CD1c-positive myeloid dendritic cell (primary cell): ENCODE results near the gene SLC39A10.

Source experiments
- DNase-seq: peaks from one replicate; pipeline ENCODE4 v3.0.0-alpha.2; 2016; ENCODE audit errors: extremely low spot score

The SLC39A10 gene, protein sequence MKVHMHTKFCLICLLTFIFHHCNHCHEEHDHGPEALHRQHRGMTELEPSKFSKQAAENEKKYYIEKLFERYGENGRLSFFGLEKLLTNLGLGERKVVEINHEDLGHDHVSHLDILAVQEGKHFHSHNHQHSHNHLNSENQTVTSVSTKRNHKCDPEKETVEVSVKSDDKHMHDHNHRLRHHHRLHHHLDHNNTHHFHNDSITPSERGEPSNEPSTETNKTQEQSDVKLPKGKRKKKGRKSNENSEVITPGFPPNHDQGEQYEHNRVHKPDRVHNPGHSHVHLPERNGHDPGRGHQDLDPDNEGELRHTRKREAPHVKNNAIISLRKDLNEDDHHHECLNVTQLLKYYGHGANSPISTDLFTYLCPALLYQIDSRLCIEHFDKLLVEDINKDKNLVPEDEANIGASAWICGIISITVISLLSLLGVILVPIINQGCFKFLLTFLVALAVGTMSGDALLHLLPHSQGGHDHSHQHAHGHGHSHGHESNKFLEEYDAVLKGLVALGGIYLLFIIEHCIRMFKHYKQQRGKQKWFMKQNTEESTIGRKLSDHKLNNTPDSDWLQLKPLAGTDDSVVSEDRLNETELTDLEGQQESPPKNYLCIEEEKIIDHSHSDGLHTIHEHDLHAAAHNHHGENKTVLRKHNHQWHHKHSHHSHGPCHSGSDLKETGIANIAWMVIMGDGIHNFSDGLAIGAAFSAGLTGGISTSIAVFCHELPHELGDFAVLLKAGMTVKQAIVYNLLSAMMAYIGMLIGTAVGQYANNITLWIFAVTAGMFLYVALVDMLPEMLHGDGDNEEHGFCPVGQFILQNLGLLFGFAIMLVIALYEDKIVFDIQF

DNA sequence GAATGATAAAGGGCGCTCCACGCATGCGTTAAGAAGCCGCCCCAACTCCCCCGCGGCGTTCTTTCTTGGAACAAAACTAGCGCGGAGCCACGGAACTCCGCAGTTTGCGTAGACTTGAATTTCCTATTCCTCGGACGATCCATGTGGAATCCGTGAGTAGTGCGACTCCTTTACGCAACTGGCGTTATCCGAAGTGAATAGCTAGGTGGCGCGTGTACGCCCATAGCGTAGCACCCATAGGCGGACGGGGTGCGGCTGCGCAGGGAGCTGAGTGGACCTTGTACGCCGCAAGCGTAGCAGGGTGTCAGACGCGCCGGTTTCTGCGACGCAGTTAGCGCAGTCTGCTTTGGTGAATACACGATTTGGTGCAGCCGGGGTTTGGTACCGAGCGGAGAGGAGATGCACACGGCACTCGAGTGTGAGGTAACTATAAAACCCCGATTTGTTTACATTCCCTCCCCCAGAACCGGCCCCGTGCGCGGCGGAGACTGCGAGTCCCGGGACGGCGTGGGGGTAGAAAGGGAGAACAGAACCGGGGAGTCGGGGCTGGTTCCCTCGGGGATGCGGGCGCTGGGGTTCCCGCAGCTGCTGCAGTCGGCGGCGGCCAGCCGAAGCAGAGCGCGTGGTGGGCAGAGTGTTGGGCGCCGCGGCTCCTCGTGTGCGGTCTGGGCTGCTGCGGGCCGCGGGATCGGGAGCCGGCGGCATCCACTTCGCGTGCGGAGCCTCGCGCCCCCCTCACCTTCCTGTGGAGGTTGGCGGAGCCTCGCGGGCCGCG, at the start of gene SLC39A10:
Gene SLC39A10, plus strand, starts transcription at position 368 of the 775 bp plus-strand sequence. CDS start 22,817 bp downstream, outside the sequence.
- peak; percentile 99 for DNase-seq

DNA sequence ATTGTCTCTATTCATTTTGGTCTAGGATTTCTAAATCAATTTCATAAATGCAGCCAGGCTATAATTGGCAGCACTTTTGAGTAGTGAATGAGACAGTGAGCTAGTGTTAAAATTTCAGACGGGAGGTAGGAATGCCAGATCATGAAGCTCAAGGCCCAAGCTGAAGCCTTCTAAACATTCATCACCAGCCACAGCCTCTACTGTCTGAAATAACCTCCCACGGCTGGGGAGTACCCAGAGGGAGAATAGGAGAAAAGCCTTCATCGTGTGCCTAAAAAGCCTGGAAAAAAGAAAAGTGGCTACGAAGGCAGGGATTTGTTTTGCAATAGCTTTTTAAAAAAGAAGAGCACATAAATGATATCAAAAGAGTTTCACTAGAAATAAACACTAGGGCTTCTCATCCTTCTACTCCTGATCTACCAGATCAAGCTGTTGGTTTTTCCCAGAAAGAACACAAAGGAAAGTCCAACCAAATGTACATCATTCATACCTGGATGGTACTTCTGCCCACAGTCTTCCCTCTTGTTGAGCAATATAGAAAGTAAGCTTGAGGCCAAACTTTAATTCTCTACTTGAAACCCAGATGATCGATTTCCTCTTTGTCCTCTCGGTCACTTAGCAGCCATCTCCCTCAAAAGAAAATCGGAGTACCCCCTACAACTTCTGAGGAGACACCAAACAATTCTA, 48.1 kb upstream of the SLC39A10 start:
- DNase-seq = no peak

DNA sequence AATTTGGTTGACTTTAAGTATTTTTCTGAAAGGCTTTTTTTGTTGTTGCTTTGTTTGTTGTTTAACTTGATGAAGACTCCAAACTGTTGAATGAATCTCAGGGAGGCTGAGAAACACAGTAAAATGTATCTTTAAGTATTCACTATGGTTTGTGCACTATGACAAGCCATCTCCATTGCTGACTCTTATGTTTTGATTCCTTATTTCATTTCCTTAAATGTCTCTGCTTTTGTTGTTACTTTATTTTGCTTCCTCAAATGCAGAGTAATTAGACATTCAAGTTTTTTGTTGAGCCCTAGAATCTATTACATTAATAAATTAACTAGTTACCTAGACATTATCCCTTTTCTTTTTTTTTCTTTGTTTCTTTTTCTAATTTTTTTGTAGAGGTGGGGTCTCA, 46.3 kb upstream of the SLC39A10 start:
- DNase-seq = peak; percentile 82

DNA sequence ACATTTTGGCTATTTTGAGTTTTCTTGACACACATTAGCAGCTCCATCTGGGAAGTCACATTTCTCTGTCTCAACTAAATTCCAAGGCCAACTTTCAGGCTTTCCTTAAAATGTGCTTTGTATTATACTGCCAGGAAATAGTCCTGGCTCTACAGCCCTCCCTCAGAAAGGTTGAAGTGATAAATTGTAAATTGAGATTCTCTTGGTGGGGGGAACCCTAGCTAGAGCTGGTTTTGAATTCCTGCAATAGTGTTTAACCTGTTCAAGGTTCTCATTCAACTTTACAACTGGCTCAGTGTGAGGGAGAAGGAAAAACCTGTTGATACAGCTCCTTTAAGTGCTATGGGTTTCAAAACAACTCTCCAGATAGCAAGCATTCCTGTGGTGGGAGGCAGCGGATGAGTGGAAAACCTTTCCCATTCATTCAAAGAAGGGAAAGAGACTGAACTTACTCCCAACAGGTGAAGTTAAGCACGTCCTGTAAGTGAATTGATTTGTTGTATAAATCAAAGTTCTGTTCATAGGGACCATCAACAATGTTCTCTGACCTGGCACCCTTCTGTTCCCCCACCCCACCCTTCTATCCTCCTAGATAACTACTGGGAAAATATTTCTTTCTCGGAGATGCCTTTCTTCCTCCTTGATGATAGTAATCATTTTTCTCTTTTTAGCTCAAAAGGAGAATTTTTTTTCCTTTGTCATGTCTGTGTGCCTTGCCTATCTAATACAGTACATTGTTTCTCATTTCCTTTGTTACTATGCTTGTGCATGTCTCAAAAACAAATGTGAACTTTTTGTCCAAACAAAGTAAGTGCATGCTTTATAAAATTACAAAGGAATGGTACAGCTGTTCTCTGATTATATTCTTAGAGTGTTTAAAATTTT, 44.2 kb upstream of the SLC39A10 start:
- no peak for DNase-seq

DNA sequence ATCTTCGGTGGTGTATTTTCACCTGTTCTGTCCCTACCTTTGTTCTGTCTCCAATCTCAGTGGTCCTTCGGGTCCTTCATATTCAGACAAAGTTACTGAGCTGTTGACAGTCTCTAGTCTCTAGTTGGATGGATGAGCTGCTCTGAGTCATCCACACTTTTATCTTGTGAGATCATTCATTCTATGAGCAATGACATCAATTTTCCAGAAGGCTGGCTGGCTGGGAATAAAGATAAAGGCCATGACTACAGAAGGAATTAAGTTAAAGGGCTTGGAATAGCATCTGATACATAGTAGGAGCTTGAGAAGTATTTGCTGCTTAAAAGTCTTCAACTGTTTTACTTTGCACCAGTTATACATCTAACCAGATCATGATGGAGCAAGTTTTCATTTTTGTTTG, 43.1 kb upstream of the SLC39A10 start:
- DNase-seq = no peak

DNA sequence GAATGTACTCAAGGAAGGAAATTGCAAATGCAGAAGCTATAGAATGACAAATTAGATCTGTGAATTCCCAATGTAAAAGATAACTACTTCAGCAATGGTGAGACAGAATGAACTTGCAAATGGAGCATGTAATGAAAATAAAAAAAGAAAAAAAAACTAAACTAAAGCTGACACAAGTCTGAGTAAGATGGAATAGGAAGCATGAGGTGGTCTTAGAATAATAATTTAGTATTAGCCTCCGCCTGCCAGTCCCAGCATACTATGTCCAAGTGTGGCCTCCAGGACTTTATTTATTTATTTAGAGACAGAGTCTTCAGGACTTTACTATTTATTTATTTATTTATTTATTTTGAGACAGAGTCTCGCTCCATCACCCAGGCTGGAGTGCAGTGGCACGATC, 37.4 kb upstream of the SLC39A10 start:
- no peak for DNase-seq

- no peak for DNase-seq
Observed at GRCh38 chr2:195620501-195620900, 36.5 kb upstream of the SLC39A10 start.

GRCh38 chr2:195622966-195623365, 34.1 kb upstream of the SLC39A10 start:
- DNase-seq = no peak

- DNase-seq = no peak
Observed at GRCh38 chr2:195626507-195626906, 30.5 kb upstream of the SLC39A10 start.

DNA sequence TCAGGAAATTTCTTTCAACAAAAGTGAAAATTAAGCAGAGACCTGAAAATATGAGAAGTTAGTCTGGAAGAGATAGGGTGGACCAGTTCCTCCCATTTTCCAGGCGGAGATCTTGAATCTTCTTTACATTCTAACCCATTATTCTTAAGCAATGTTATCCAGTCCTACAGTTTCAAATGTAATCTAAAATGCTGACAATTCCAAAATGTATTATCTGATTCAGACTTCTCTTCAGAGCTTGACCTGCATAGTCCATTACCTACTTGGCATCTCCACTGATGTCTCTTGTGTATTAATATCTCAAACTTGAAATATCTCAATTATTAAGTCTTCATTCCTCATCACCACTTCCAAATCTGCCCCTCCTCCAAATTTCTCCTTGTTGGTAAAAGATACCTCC, 28.4 kb upstream of the SLC39A10 start:
- no peak for DNase-seq

DNA sequence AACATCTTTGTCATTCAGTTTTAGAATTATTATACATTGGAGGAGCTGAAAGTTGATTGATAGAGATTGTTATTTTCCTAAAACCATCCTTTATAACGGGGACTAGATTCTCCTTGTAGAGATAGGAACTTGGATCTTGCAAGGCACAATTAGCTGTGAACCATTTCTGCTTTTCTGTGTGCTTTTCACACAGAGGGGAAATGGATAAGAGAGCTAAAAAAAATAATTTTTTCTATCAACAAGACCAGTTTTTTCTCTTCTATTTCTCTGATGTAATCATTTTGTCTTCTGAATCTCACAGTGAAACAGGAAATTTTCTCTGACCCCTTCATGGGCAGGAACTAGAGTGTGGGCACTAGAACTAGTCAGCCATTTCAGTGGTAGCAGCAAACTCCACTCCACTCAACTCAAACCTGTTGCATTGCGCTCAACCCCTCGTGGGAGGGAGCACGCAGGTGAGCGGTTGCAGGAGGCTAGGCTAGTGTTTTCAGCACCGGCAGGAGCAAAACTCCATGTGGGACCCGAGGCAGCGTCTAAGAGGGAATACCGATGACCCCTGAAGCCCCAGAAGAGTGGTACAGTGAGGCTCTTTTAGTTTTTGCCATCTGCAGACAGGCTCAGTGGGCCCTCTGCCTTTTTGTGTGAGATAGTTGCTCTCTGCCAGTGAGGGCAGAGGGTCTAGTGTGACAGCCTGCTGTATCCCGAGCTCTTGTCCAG, 24.0 kb upstream of the SLC39A10 start:
- peak; percentile 74 for DNase-seq

DNA sequence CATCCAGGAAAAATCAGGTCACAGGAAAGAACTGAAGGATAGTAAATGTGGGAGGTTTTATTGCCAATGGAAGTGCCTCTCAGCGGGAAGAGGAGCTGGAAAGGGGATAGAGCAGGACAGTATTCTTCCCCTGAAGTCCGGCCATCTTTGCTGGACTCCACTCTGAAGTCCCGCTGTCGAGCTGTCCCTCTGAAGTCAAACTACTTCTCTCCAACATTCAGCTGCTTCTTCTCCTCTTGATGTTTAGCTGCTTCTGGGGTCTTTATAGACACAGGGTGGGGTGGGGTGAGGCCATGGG, 23.5 kb upstream of the SLC39A10 start:
- DNase-seq = no peak

GRCh38 chr2:195633974-195634373, 23.1 kb upstream of the SLC39A10 start:
- DNase-seq = no peak

DNA sequence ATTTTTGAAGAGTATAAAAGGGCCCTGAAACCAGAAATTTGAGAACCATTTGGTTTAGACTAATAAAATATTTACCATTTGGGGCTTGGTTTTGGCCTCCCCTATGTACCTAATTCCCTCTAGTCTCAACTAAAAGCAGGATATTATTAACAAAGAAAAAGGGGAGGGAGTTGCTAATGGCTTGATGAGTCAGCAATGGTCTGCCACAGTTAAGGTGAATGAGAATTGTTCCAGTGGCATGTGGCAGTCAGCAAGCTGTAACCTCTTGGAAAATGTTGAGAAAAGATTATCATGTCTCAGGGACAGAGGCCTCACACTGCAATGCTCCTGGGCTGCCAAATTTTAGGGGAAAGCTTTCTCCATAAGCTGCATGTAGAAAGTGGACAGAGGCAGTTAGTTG, 20.1 kb upstream of the SLC39A10 start:
- no peak for DNase-seq

- DNase-seq = no peak
Observed at GRCh38 chr2:195638750-195639149, 18.3 kb upstream of the SLC39A10 start.

- DNase-seq = no peak
Observed at GRCh38 chr2:195639238-195639858, 17.7 kb upstream of the SLC39A10 start.

DNA sequence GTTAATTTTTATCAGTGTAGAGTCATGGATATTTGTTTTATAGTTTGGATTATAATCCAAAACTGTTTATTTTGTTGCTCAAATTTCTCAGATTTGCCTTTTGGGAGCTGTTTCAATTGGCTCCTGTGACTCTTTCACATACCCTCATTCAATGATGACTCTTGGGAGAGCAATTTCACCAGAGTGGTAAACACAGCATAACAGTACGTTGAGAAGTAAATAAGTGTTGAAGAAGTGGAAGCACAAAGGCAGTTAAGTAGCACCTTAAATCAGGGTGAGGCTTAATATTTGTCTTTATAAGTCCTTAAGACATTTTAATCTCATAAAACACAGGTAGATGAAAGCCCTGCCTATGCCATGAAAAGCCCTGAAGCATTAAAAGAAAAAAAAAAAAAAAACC, 17.1 kb upstream of the SLC39A10 start:
- no peak for DNase-seq

GRCh38 chr2:195642027-195642678, 14.9 kb upstream of the SLC39A10 start:
- peak; percentile 62 for DNase-seq

DNA sequence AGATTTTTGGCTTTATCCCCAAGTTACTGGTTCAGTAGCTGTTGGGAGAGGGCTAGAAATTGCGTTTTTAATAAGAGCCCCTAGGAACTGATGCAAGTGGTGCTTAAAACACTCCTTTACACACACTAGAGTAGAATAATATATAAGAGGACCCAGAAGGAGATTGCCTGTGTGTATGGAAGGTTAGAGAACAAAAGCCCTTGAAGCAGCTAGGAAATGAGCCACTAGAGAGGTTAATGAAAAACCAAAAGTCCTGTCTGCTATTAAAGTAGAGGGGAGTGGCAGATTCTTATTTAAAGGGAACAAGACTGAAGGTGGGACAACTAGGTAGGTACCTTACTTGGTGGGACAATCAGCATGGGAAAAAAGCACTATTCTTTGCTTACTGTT, 14.4 kb upstream of the SLC39A10 start:
- no peak for DNase-seq
